Spleen (tissue), 11 donors: Measurements from ENCODE around the gene EEIG2. TPM values are rescaled to one million over a fixed set of nuclear protein-coding genes. Genes with fewer than 3 reads are reported as not detected.
"Not testable (repeated sequence)": the region's sequence is repeated elsewhere in the genome, so short reads cannot be mapped to it uniquely, and the experiment has no call there.

Experiments
- DNase-seq: peaks from one replicate; pipeline ENCODE4 v3.0.0-alpha.2; 2020
- H3K27ac ChIP-seq, 8 donors: fragments of 200-600 bp; sonication (generic) in 7 of 8; 1 replicate in 4 of 8; 2 replicates in 4 of 8; pipeline versions ENCODE4 v1.5.0 to v1.8.0; 2016 to 2021; ENCODE audit warnings: inconsistent platforms in 4 of 8, mild to moderate bottlenecking in 4 of 8, moderate library complexity in 1 of 8
- H3K27me3 ChIP-seq, 7 donors: fragments of 200-600 bp; sonication (generic) in 6 of 7; replicated peaks in 1 of 7; 1 replicate in 4 of 7; 2 replicates in 3 of 7; pipeline versions ENCODE4 v1.5.0 to v1.8.0; 2016 to 2021; ENCODE audit warnings: inconsistent platforms in 3 of 7, mild to moderate bottlenecking in 1 of 7
- H3K36me3 ChIP-seq, 6 donors: fragments of 200-600 bp; sonication (generic) in 5 of 6; 1 replicate in 4 of 6; 2 replicates in 2 of 6; pipeline versions ENCODE4 v1.5.0 to v1.8.0; 2016 to 2021; ENCODE audit warnings: inconsistent platforms in 2 of 6
- H3K4me1 ChIP-seq, 6 donors: fragments of 200-600 bp; sonication (generic) in 5 of 6; 1 replicate in 3 of 6; 2 replicates in 3 of 6; pipeline versions ENCODE4 v1.5.0 to v1.8.0; 2016 to 2021; ENCODE audit warnings: inconsistent platforms in 3 of 6
- H3K4me3 ChIP-seq, 8 donors: fragments of 200-600 bp; sonication (generic) in 7 of 8; 1 replicate in 4 of 8; 2 replicates in 4 of 8; pipeline versions ENCODE4 v1.5.0 to v1.8.0; 2016 to 2021; ENCODE audit warnings: inconsistent platforms in 4 of 8, mild to moderate bottlenecking in 4 of 8, moderate library complexity in 2 of 8
- H3K9me3 ChIP-seq, 8 donors: fragments of 200-600 bp; sonication (generic) in 7 of 8; 1 replicate in 4 of 8; 2 replicates in 4 of 8; pipeline versions ENCODE4 v1.5.0 to v1.8.0; 2016 to 2021; ENCODE audit warnings: inconsistent platforms in 4 of 8
- CTCF ChIP-seq, 11 experiments: fragments of 200-600 bp in 7 of 11; fragments of 450-650 bp in 4 of 11; sonication (generic) in 4 of 11; IDR thresholded peaks in 8 of 11; conservative IDR thresholded peaks in 3 of 11; 1 replicate in 7 of 11; 2 replicates in 4 of 11; pipeline versions ENCODE4 v1.4.0 to v1.8.0; 2016 to 2021; ENCODE audit warnings: antibody characterized with exemption in 11 of 11, inconsistent platforms in 4 of 11, mild to moderate bottlenecking in 1 of 11
- POLR2A ChIP-seq, 3 donors: fragments of 450-650 bp; IDR thresholded peaks; one replicate each; pipeline ENCODE4 v1.5.1; 2017; ENCODE audit warnings: antibody characterized with exemption in 3 of 3, mild to moderate bottlenecking in 1 of 3
- POLR2AphosphoS5 ChIP-seq, 3 donors: sonication (generic); formaldehyde crosslinking; IDR thresholded peaks; one replicate each; pipeline ENCODE4 v1.5.1; 2017; ENCODE audit warnings: antibody characterized with exemption in 3 of 3
- WGBS, 5 donors: extraction: QIAGEN DNeasy Blood & Tissue Kit in 3 of 5; methylation state at CpG; one replicate each; pipeline versions ENCODE4 v1.1.5 to v1.1.7; 2013 to 2018; 5-methylcytosine and 5-hydroxymethylcytosine counted together
- intact Hi-C: fragments of 100-400 bp; cut with DNase I; formaldehyde crosslinking; loops from one replicate; pipeline ENCODE4 v1.15.0; 2023; ENCODE audit warnings: low total_unique reads
- polyA plus RNA-seq, 3 donors: library from polyadenylated mRNA; stranded (reverse); fragments of 200-250 nt; gene quantifications; one replicate each; pipeline ENCODE4 v1.2.1, GENCODE V29; 2013
- total RNA-seq, 7 donors: library from RNA; depleted of rRNA in 3 of 7; stranded (reverse); fragments of >200 nt in 3 of 7; fragmentation: NEBNext Ultra II Directional in 4 of 7; extraction: Animal tissue kit (Norgen Biotek cat#: 25700) in 4 of 7; gene quantifications; one replicate each; pipeline versions ENCODE4 v1.1.0 to v1.2.1, GENCODE V29; 2016 to 2021
- donor health status: healthy with polysubstance abuse.
- donor health status: DM: no; HTN: no; CAD: no; lungs with moderate emphysema.
- donor health status: DM: no; HTN: no; CAD: no.
- donor health status: Bipolar disorder and iron deficiency.
- donor health status: healthy.
- donor health status: DM: no; HTN: no; CAD: no.
- donor health status: DM: yes; HTN: yes; CAD: no.

Gene EEIG2
- total and polyA plus RNA-seq, 10 donors = 3.3 to 21.1 (median 17.3) TPM

- intact Hi-C loops = no loop called here
- H3K9me3 ChIP-seq = peaks cover 0 to 9% (median 0%) of the 10 kb centered on the region in 8 donors
- H3K4me1 ChIP-seq = peaks cover 0 to 11% (median 0%) of the 10 kb centered on the region in 6 donors
- H3K27me3 ChIP-seq = no peaks in the 10 kb centered on the region
- no peaks in the 10 kb centered on the region for H3K36me3 ChIP-seq
- no peak overlapping the region for H3K4me3 ChIP-seq
- no peak for DNase-seq
- no peak overlapping the region for H3K27ac ChIP-seq
- TF ChIP-seq POLR2A (IDR thresholded peaks at IDR 0.05) (no peak), POLR2AphosphoS5 (IDR thresholded peaks at IDR 0.05) (no peak), CTCF (IDR thresholded peaks at IDR 0.05 in 8 of 11, conservative IDR thresholded peaks at IDR 0.05 in 3 of 11) (no peak)
- 95 to 100% (median 96%) methylated on average over 3 of the region's 3 CpGs for WGBS, 5 donors
Observed at GRCh38 chr1:108534759-108535158, 25.1 kb upstream of the EEIG2 start.

GRCh38 chr1:108535315-108535897 is 24.5 kb upstream of the EEIG2 start:
- H3K36me3 ChIP-seq, DNase-seq, H3K9me3 ChIP-seq, H3K27ac ChIP-seq, H3K4me3 ChIP-seq, H3K27me3 ChIP-seq, intact Hi-C loops: not testable (repeated sequence)
- H3K4me1 ChIP-seq = peaks cover 0 to 11% (median 0%) of the 10 kb centered on the region in 6 donors
- WGBS, 5 donors = 57 to 85% (median 75%) methylated on average over 2 to 6 of the region's 6 CpGs

- H3K27ac ChIP-seq, H3K9me3 ChIP-seq, intact Hi-C loops, H3K27me3 ChIP-seq, H3K4me3 ChIP-seq, H3K36me3 ChIP-seq, DNase-seq: not testable (repeated sequence)
- peaks cover 0 to 11% (median 0%) of the 10 kb centered on the region in 6 donors for H3K4me1 ChIP-seq
- 94 to 96% (median 95%) methylated on average over 12 to 27 of the region's 27 CpGs for WGBS, 5 donors
Observed at GRCh38 chr1:108536021-108536420, 23.9 kb upstream of the EEIG2 start.

- intact Hi-C loops, H3K27ac ChIP-seq, DNase-seq, H3K4me3 ChIP-seq, H3K27me3 ChIP-seq, H3K36me3 ChIP-seq, H3K9me3 ChIP-seq: not testable (repeated sequence)
- peaks cover 0 to 11% (median 0%) of the 10 kb centered on the region in 6 donors for H3K4me1 ChIP-seq
- 88 to 94% (median 92%) methylated on average over 3 to 4 of the region's 4 CpGs for WGBS, 5 donors
Observed at GRCh38 chr1:108536791-108537190, 23.1 kb upstream of the EEIG2 start.

GRCh38 chr1:108537976-108538375 is 21.9 kb upstream of the EEIG2 start:
- intact Hi-C loops = no loop called here
- peaks cover 0 to 11% (median 0%) of the 10 kb centered on the region in 6 donors for H3K4me1 ChIP-seq
- DNase-seq = no peak
- WGBS, 5 donors = 3 to 43% (median 7%) methylated on average over 1 of the region's 1 CpG
- H3K4me3 ChIP-seq = no peak overlapping the region
- H3K36me3 ChIP-seq = no peaks in the 10 kb centered on the region
- TF ChIP-seq CTCF (IDR thresholded peaks at IDR 0.05 in 8 of 11, conservative IDR thresholded peaks at IDR 0.05 in 3 of 11) = no peak
- TF ChIP-seq POLR2A (IDR thresholded peaks at IDR 0.05) = no peak
- TF ChIP-seq POLR2AphosphoS5 (IDR thresholded peaks at IDR 0.05) = no peak
- no peak overlapping the region for H3K27ac ChIP-seq
- H3K27me3 ChIP-seq = no peaks in the 10 kb centered on the region
- peaks cover 0 to 9% (median 0%) of the 10 kb centered on the region in 8 donors for H3K9me3 ChIP-seq

- no peak for DNase-seq
- Histone ChIP-seq H3K36me3 (no peaks in the 10 kb centered on the region), H3K27me3 (no peaks in the 10 kb centered on the region), H3K4me3 (no peak overlapping the region), H3K27ac (no peak overlapping the region), H3K9me3 (peaks cover 0 to 9% (median 0%) of the 10 kb centered on the region in 8 donors), H3K4me1 (peaks cover 0 to 11% (median 0%) of the 10 kb centered on the region in 6 donors)
- no peak for TF ChIP-seq POLR2A (IDR thresholded peaks at IDR 0.05)
- no peak for TF ChIP-seq POLR2AphosphoS5 (IDR thresholded peaks at IDR 0.05)
- TF ChIP-seq CTCF (IDR thresholded peaks at IDR 0.05 in 8 of 11, conservative IDR thresholded peaks at IDR 0.05 in 3 of 11) = no peak
- intact Hi-C loops = no loop called here
- WGBS, 5 donors = 86 to 97% (median 90%) methylated on average over 1 of the region's 1 CpG
Observed at GRCh38 chr1:108540977-108541376, 18.9 kb upstream of the EEIG2 start.
